GM12874 (cell line): ENCODE results near the gene SLC16A9.

ENCODE experiments used
- TF ChIP-seq, protein P1 (sequence below): IDR thresholded peaks from 2 replicates; pipeline ENCODE4 v1.5.1; 2011; ENCODE audit warnings: low read depth, mild to moderate bottlenecking, control low read depth, low read length, moderate library complexity; ENCODE audit not compliant: insufficient read depth

Gene SLC16A9

GRCh38 chr10:59709395-59710125, at the start of gene SLC16A9:
SLC16A9 (minus strand) TSS chr10:59709850; CDS start chr10:59684291, 25,559 bp downstream.
- TF ChIP-seq, protein P1, sequence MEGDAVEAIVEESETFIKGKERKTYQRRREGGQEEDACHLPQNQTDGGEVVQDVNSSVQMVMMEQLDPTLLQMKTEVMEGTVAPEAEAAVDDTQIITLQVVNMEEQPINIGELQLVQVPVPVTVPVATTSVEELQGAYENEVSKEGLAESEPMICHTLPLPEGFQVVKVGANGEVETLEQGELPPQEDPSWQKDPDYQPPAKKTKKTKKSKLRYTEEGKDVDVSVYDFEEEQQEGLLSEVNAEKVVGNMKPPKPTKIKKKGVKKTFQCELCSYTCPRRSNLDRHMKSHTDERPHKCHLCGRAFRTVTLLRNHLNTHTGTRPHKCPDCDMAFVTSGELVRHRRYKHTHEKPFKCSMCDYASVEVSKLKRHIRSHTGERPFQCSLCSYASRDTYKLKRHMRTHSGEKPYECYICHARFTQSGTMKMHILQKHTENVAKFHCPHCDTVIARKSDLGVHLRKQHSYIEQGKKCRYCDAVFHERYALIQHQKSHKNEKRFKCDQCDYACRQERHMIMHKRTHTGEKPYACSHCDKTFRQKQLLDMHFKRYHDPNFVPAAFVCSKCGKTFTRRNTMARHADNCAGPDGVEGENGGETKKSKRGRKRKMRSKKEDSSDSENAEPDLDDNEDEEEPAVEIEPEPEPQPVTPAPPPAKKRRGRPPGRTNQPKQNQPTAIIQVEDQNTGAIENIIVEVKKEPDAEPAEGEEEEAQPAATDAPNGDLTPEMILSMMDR = peak; percentile 42; the same call in 1 of the 2 replicates

- TF ChIP-seq, protein P1 = no peak
Observed at GRCh38 chr10:59757966-59758365, 48.3 kb upstream of the SLC16A9 start.

DNA sequence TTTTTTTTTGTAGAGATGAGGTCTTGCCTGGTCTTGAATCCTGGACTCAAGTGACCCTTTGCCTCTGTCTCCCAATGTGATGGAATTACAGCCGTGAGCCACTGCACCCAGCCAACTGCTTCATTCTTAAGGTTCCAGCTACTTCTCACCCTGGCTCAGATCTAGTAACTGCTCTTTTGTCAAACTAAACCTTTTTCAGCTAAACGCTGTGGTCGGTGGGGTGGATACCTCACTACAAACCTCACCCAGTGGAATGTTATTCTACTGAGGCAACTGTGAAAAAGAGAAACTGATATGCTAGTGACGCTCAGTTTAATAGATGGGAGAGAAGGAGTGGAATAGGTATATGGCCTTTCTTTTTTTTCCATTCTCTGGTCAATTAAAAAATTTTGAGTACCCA, 45.3 kb upstream of the SLC16A9 start:
- TF ChIP-seq, protein P1 = no peak

DNA sequence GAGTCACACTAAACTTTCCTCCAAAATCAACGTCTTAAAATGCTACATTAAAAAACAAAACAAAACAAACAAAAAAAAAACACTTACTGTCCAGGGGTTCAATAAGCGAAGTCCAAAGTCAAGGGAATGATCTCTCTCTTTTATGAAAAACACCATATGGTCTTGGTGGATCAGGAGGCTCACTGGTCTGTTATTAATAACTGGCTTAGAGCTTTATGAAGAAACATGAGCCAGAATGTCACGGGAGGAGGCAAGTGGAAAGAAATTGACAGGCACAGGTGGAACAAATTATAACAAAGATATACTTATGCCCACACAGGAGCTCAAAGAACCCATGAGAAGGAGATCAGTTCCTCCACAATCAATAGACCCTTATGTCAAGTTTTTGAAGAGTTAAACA, 43.6 kb upstream of the SLC16A9 start, which contains the start of gene MRLN:
TSS of gene MRLN (minus strand) at position 189 of the 400 bp plus-strand sequence.
- TF ChIP-seq, protein P1 = no peak

- TF ChIP-seq, protein P1 = no peak
Observed at GRCh38 chr10:59752278-59752940, 42.8 kb upstream of the SLC16A9 start.

- TF ChIP-seq, protein P1 = no peak
Observed at GRCh38 chr10:59750155-59750945, 40.7 kb upstream of the SLC16A9 start.

- TF ChIP-seq, protein P1 = no peak
Observed at GRCh38 chr10:59748834-59749233, 39.2 kb upstream of the SLC16A9 start.
